ENCODE results near the gene ZBTB47. TPM values are rescaled to one million over a fixed set of nuclear protein-coding genes. Genes with fewer than 3 reads are reported as not detected.

The ZBTB47 gene
- polyA plus RNA-seq, 1 donor (not counting 4 experiments of a cell fraction or from before 2014, with no cell fraction given), result 5.1 TPM

- FAIRE-seq, result no peak
- no peak for DNase-seq (ENCODE audit: low read depth, low spot score)
- Histone ChIP-seq H3K36me3 (ENCODE audit: control insufficient read depth in 2 of 2, extremely low read depth in 1 of 2, insufficient read depth in 2 of 2, low read length in 2 of 2) (no peaks in the 10 kb centered on the region), H3K9ac (ENCODE audit: control insufficient read depth, extremely low read depth, insufficient read depth, low read length) (no peak overlapping the region), H3K9me3 (ENCODE audit: control insufficient read depth, low read depth, low read length) (no peaks in the 10 kb centered on the region), H3K9me1 (ENCODE audit: control insufficient read depth, extremely low read depth, insufficient read depth, low read length) (no peaks in the 10 kb centered on the region), H3K4me3 (ENCODE audit: control insufficient read depth in 2 of 3, extremely low read depth in 1 of 3, insufficient read depth in 2 of 3, low read depth in 1 of 3, low read length in 3 of 3) (no peak overlapping the region), H3K4me2 (ENCODE audit: control insufficient read depth, extremely low read depth, insufficient read depth, low read depth, low read length) (no peak overlapping the region), H3K27me3 (ENCODE audit: control insufficient read depth, extremely low read depth, insufficient read depth, low read length) (peaks cover 21% of the 10 kb centered on the region), H4K20me1 (ENCODE audit: control insufficient read depth, extremely low read depth, insufficient read depth, low read length) (no peaks in the 10 kb centered on the region), H2AFZ (ENCODE audit: control insufficient read depth, low read length) (no peak overlapping the region), H3K79me2 (ENCODE audit: control insufficient read depth, insufficient read depth, low read length) (no peaks in the 10 kb centered on the region), H3K4me1 (ENCODE audit: control insufficient read depth, extremely low read depth, insufficient read depth, low read length) (peaks cover 12% of the 10 kb centered on the region), H3K27ac (ENCODE audit: control insufficient read depth, insufficient read depth, low read length) (no peak overlapping the region)
- dilution Hi-C loops (cut with MboI; ENCODE audit: extremely low pct_ligation_motif_present, low sequenced_read_pairs), result no loop called here
- no peak for TF ChIP-seq EZH2 (IDR thresholded peaks at IDR 0.05; ENCODE audit: low read length)
Observed at GRCh38 chr3:42686832-42687650, 33.5 kb downstream of the ZBTB47 start.

GRCh38 chr3:42688016-42688415, 34.5 kb downstream of the ZBTB47 start:
- FAIRE-seq (no peak), DNase-seq (ENCODE audit: low read depth, low spot score) (no peak)
- no peak for TF ChIP-seq EZH2 (IDR thresholded peaks at IDR 0.05; ENCODE audit: low read length)
- no peak for TF ChIP-seq CTCF (optimal IDR thresholded peaks at IDR 0.05 in 1 of 3, IDR thresholded peaks at IDR 0.05 in 1 of 3, conservative IDR thresholded peaks at IDR 0.05 in 1 of 3; ENCODE audit: extremely low read depth in 1 of 3, insufficient read depth in 2 of 3, low read length in 3 of 3)
- H3K4me2 ChIP-seq (ENCODE audit: control insufficient read depth, extremely low read depth, insufficient read depth, low read depth, low read length), result no peak overlapping the region
- dilution Hi-C loops (cut with MboI; ENCODE audit: extremely low pct_ligation_motif_present, low sequenced_read_pairs), result no loop called here
- H3K36me3 ChIP-seq (ENCODE audit: control insufficient read depth in 2 of 2, extremely low read depth in 1 of 2, insufficient read depth in 2 of 2, low read length in 2 of 2), result no peaks in the 10 kb centered on the region
- H3K27me3 ChIP-seq (ENCODE audit: control insufficient read depth, extremely low read depth, insufficient read depth, low read length), result peaks cover 21% of the 10 kb centered on the region
- no peaks in the 10 kb centered on the region for H3K9me1 ChIP-seq (ENCODE audit: control insufficient read depth, extremely low read depth, insufficient read depth, low read length)
- H3K4me3 ChIP-seq (ENCODE audit: control insufficient read depth in 2 of 3, extremely low read depth in 1 of 3, insufficient read depth in 2 of 3, low read depth in 1 of 3, low read length in 3 of 3), result no peak overlapping the region
- H4K20me1 ChIP-seq (ENCODE audit: control insufficient read depth, extremely low read depth, insufficient read depth, low read length), result no peaks in the 10 kb centered on the region
- no peak overlapping the region for H3K9ac ChIP-seq (ENCODE audit: control insufficient read depth, extremely low read depth, insufficient read depth, low read length)
- no peaks in the 10 kb centered on the region for H3K9me3 ChIP-seq (ENCODE audit: control insufficient read depth, low read depth, low read length)
- H3K4me1 ChIP-seq (ENCODE audit: control insufficient read depth, extremely low read depth, insufficient read depth, low read length), result peaks cover 12% of the 10 kb centered on the region
- no peaks in the 10 kb centered on the region for H3K79me2 ChIP-seq (ENCODE audit: control insufficient read depth, insufficient read depth, low read length)
- no peak overlapping the region for H2AFZ ChIP-seq (ENCODE audit: control insufficient read depth, low read length)
- no peak overlapping the region for H3K27ac ChIP-seq (ENCODE audit: control insufficient read depth, insufficient read depth, low read length)
